NT2/D1 (cell line): ENCODE measurements around the gene COBL.

ENCODE experiments used
- DNase-seq: peaks from one replicate; pipeline ENCODE4 v3.0.0-alpha.2; 2011; ENCODE audit warnings: low read depth, low spot score
- H3K27me3 ChIP-seq: 2 replicates; pipeline ENCODE4 v1.6.0; 2011; ENCODE audit warnings: mild to moderate bottlenecking; ENCODE audit not compliant: insufficient read length, insufficient read depth
- H3K36me3 ChIP-seq: 2 replicates; pipeline ENCODE4 v1.6.1; 2011; ENCODE audit warnings: mild to moderate bottlenecking, low read length, mixed read lengths; ENCODE audit not compliant: insufficient read depth, insufficient read length
- H3K4me1 ChIP-seq: 2 replicates; pipeline ENCODE4 v1.5.1; 2011; ENCODE audit not compliant: insufficient read depth, insufficient read length
- H3K4me3 ChIP-seq: 2 replicates; pipeline ENCODE4 v1.5.1; 2011; ENCODE audit warnings: low read depth; ENCODE audit not compliant: insufficient read length
- H3K9ac ChIP-seq: 2 replicates; pipeline ENCODE4 v1.6.0; 2011; ENCODE audit warnings: low read depth; ENCODE audit not compliant: insufficient read length
- H3K9me3 ChIP-seq: 2 replicates; pipeline ENCODE4 v1.5.1; 2011; ENCODE audit warnings: mild to moderate bottlenecking, low read length; ENCODE audit not compliant: insufficient read depth
- SUZ12 ChIP-seq: IDR thresholded peaks from 2 replicates; pipeline ENCODE4 v1.6.1; 2011; ENCODE audit not compliant: insufficient read length, insufficient read depth; ENCODE audit errors: extremely low read depth
- YY1 ChIP-seq: IDR thresholded peaks from 2 replicates; pipeline ENCODE4 v1.6.1; 2011; ENCODE audit not compliant: insufficient read length, insufficient read depth
- ZNF274 ChIP-seq: IDR thresholded peaks from 2 replicates; pipeline ENCODE4 v1.6.1; 2011; ENCODE audit warnings: mild to moderate bottlenecking, low read depth, low read length

Gene COBL

GRCh38 chr7:51270965-51271364 is 45.6 kb downstream of the COBL start:
- H3K4me1 ChIP-seq, result peaks cover 2% of the 10 kb centered on the region
- no peak for TF ChIP-seq YY1
- DNase-seq, result no peak
- H3K9ac ChIP-seq, result no peak overlapping the region
- no peaks in the 10 kb centered on the region for H3K9me3 ChIP-seq
- H3K4me3 ChIP-seq, result no peak overlapping the region
- H3K27me3 ChIP-seq, result no peaks in the 10 kb centered on the region
- no peaks in the 10 kb centered on the region for H3K36me3 ChIP-seq

GRCh38 chr7:51269911-51270310 is 46.7 kb downstream of the COBL start:
- Histone ChIP-seq H3K9ac (no peak overlapping the region), H3K9me3 (no peaks in the 10 kb centered on the region), H3K4me3 (no peak overlapping the region), H3K36me3 (no peaks in the 10 kb centered on the region), H3K4me1 (peaks cover 2% of the 10 kb centered on the region), H3K27me3 (no peaks in the 10 kb centered on the region)
- no peak for TF ChIP-seq YY1
- no peak for TF ChIP-seq SUZ12
- TF ChIP-seq ZNF274, result no peak
- DNase-seq, result no peak

- no peak for DNase-seq
- TF ChIP-seq ZNF274, result no peak
- Histone ChIP-seq H3K4me1 (peaks cover 2% of the 10 kb centered on the region), H3K9ac (no peak overlapping the region), H3K27me3 (no peaks in the 10 kb centered on the region), H3K4me3 (no peak overlapping the region), H3K9me3 (no peaks in the 10 kb centered on the region), H3K36me3 (no peaks in the 10 kb centered on the region)
Observed at GRCh38 chr7:51269321-51269720, 47.3 kb downstream of the COBL start.

GRCh38 chr7:51268859-51269258 is 47.8 kb downstream of the COBL start:
- Histone ChIP-seq H3K36me3 (no peaks in the 10 kb centered on the region), H3K27me3 (no peaks in the 10 kb centered on the region), H3K4me3 (no peak overlapping the region), H3K9ac (no peak overlapping the region), H3K9me3 (no peaks in the 10 kb centered on the region), H3K4me1 (peaks cover 2% of the 10 kb centered on the region)
- no peak for DNase-seq
- TF ChIP-seq SUZ12, result no peak
- no peak for TF ChIP-seq ZNF274
- TF ChIP-seq YY1, result no peak

GRCh38 chr7:51267169-51267568 is 49.4 kb downstream of the COBL start:
- no peak for DNase-seq
- Histone ChIP-seq H3K27me3 (no peaks in the 10 kb centered on the region), H3K9ac (no peak overlapping the region), H3K9me3 (no peaks in the 10 kb centered on the region), H3K4me1 (peaks cover 2% of the 10 kb centered on the region), H3K4me3 (no peak overlapping the region), H3K36me3 (no peaks in the 10 kb centered on the region)
- no peak for TF ChIP-seq ZNF274
- no peak for TF ChIP-seq YY1
- TF ChIP-seq SUZ12, result no peak

- Histone ChIP-seq H3K36me3 (no peaks in the 10 kb centered on the region), H3K4me3 (no peak overlapping the region), H3K9me3 (no peaks in the 10 kb centered on the region), H3K4me1 (no peaks in the 10 kb centered on the region), H3K9ac (no peak overlapping the region), H3K27me3 (no peaks in the 10 kb centered on the region)
- DNase-seq, result no peak
- TF ChIP-seq YY1 (no peak), SUZ12 (no peak), ZNF274 (no peak)
Observed at GRCh38 chr7:51265066-51265907, 51.3 kb downstream of the COBL start.

GRCh38 chr7:51263631-51264484 is 52.8 kb downstream of the COBL start:
- no peak for TF ChIP-seq SUZ12
- no peak for TF ChIP-seq YY1
- TF ChIP-seq ZNF274, result no peak
- Histone ChIP-seq H3K36me3 (no peaks in the 10 kb centered on the region), H3K4me1 (no peaks in the 10 kb centered on the region), H3K9me3 (no peaks in the 10 kb centered on the region), H3K4me3 (no peak overlapping the region), H3K9ac (no peak overlapping the region), H3K27me3 (no peaks in the 10 kb centered on the region)
- DNase-seq, result no peak
